Right renal cortex interstitium (tissue), 3 donors: ENCODE data around the gene SSR4. TPM values are rescaled to one million over a fixed set of nuclear protein-coding genes. Genes with fewer than 3 reads are reported as not detected.
"Not testable (repeated sequence)": the region's sequence is repeated elsewhere in the genome, so short reads cannot be mapped to it uniquely, and the experiment has no call there.

Experiments
- DNase-seq, 3 donors: peaks; one replicate each; pipeline ENCODE4 v3.0.0-alpha.2; 2013; ENCODE audit warnings: low read depth in 3 of 3, low spot score in 2 of 3
- polyA plus RNA-seq, 3 donors: library from polyadenylated mRNA; unstranded; fragments of 120-200 nt; gene quantifications; one replicate each; pipeline ENCODE4 v1.2.1, GENCODE V29; 2013; ENCODE audit not compliant: insufficient read length in 3 of 3

Gene SSR4
- polyA plus RNA-seq, 3 donors: 135 to 164 (median 160) TPM

DNA sequence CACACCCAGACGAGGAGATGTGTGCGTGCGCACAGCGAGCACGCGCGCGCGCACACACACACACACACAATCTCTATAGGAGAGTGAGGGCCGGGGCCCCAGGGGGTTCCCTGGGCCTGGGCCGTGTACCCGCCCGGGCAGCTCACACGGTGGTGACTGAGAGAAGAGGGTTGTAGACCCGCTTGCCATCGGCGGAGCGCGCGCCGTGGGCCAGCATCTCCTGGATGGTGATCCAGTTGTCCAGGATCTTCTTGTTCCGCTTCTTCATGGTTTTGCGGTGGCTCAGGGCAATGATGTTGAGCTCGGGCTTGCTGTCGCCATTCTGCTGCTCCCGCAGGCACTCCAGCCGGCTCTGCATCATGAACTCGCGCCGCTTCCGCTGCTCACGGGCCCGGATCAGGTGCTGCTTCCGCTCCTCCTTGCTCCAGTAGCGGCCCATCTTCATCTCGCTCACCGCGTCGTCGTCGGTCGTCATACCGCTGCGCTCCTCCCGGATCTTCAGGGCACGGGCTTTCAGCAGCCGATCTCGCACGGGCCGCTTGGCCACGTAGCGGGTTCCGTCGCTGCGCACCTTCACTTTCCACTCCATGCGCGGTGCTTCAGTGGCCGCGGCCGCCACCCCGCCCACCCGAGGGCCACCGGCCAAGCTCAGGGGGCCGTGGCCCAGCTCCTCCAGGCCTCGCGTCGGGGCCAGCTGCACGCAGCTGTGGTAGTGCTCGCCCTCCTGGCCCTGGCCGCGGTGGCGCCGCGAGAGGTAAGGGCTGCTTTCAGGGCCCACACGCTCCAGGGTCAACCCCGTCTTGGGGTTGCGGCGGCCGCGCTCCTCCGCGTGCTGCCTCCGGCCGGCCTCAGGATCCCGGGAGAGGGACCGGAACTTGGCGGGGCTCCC is 9.0 kb downstream of the SSR4 start:
- DNase-seq: no peak

- no peak for DNase-seq
Measured at GRCh38 chrX:153804100-153804595, 9.7 kb downstream of the SSR4 start.

DNA sequence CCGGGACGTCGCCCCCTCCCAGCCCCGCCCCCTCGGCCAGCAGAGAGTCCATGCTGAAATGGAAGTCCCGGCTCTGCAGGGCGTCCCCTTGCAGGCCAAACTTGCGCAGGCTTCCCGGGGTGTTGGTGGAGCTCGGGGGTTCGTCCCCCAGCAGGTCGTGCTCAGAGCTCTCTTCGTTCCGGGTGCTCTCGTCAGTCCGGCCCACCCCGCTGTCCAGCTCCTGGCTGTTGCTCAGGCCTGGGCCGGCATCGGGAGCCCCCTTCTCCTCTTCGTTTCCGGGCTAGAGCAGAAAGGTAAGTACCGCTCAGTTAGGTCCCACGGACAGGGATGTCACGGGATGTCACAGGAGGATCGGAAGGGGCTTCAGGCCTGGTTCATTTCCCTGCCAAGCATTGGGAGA is 10.2 kb downstream of the SSR4 start:
- DNase-seq: no peak

GRCh38 chrX:153805436-153805835 is 11.0 kb downstream of the SSR4 start:
- no peak for DNase-seq

DNA sequence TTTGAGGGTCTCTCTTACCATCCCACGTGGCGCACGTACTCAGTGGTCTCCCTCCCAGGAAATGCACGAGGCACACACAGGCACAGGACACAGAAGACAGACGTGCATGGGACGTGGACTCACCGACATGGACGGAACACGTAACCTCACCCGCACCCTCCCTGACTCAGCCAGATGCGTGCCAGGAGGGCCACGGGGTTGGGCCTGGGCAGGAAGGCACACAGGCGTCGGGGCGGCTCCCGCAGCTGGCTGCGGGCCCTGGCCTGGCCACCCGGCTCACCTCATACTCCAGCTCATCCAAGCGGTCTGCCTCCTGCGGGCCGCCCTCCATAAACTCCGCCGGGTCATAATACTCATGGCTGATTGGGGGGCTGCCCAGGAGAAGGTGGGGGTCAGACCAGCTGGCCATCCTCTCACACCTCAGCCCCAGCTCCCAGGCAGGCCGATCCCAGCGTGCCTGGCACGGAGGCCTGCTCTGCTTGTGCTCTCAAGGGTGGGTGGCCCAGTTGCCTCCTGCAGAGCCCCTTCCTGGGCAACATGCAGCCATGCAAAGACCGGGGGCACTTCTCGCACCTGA is 12.6 kb downstream of the SSR4 start:
- DNase-seq: no peak

DNA sequence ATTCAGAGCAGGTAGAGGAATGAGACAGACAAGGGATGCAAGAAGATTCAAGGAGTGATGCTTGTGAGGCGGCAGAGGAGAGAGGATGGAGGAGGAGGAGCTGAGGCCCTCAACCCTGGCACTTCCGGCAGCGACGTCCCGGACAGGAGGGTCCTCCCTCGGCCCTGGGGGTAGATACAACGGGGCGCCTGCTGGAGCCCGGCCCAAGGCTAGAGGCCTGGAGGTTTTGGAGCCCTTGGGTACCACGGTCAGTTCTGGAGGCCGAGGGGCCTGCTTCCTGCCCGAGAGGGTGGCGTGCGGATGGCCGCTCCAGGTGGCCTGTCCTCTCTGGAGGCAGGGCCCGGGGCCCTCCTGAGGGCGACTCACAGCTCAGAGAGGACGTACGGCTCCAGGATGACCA is 13.5 kb downstream of the SSR4 start:
- no peak for DNase-seq

DNA sequence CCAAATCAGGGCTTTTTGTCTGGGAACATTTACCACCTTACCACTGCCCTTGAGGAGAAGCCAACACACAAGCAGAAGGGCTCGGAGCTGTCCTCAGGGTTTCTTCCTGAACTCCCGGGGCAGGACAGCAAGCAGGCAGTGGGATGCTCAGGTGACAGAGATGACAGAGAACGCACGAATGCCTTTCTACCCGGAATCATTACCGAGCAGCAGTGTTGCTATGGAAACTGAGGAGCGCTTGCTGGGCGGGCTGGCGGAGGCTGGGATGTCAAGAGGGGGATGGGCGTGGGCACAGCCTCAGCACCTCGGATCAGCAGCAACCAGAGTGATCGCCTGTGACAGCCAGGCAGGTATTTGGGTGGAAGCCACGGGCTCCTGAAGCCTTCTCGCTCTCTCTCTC is 17.8 kb downstream of the SSR4 start:
- DNase-seq: no peak

GRCh38 chrX:153813161-153813560 is 18.7 kb downstream of the SSR4 start:
- DNase-seq: no peak

DNA sequence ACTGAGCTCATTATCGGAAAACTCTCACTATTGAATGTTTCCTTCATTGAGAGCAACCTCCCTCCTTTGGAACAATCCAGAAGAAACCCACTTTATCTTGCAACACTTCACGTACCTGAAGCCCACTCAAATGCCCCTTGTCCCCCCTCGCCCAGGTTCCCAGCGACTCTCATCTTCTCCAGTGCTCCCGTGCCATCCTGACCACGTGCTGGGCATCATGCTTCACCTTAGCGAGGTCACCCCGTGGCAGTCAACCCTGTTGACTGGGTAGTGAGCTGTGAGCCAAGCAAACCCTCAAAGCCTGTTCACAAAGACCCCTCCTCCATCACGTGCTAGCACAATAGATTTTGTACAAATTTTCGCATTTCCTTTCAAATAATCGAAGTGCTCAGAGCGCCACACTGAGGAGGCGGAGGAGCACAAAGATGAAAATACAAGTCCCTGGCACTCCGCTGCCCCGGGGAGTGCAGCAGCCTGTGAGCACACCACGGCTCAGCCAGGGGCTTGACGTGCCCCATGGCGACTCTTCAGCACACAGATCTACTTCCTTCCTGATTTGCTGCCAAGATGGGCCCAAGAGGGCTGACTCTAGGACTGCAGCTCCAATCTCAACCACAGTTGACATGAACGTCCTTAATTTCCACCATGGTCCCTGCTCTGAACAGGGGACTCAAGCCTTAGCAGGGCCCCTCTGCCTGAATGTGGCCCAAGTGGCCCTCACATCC is 20.3 kb downstream of the SSR4 start:
- no peak for DNase-seq

- DNase-seq: no peak
Measured at GRCh38 chrX:153816831-153817690, 22.6 kb downstream of the SSR4 start.

DNA sequence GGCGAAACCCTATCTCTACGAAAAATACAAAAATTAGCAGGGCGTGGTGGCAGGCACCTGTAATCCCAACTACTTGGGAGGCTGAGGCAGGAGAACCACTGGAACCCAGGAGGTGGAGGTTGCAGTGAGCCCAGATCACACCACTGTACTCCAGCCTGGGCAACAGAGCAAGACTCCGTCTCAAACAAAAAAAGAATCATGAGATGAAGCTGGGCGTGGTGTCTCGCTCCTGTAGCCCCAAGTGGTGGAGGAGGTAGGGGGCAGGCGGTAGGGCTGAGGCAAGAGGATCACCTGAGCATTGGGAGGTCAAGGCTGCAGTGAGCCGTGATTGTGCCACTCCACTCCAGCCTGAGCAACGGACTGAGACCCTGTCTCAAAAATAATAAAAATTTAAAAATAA is 23.6 kb downstream of the SSR4 start:
- DNase-seq: not testable (repeated sequence)

DNA sequence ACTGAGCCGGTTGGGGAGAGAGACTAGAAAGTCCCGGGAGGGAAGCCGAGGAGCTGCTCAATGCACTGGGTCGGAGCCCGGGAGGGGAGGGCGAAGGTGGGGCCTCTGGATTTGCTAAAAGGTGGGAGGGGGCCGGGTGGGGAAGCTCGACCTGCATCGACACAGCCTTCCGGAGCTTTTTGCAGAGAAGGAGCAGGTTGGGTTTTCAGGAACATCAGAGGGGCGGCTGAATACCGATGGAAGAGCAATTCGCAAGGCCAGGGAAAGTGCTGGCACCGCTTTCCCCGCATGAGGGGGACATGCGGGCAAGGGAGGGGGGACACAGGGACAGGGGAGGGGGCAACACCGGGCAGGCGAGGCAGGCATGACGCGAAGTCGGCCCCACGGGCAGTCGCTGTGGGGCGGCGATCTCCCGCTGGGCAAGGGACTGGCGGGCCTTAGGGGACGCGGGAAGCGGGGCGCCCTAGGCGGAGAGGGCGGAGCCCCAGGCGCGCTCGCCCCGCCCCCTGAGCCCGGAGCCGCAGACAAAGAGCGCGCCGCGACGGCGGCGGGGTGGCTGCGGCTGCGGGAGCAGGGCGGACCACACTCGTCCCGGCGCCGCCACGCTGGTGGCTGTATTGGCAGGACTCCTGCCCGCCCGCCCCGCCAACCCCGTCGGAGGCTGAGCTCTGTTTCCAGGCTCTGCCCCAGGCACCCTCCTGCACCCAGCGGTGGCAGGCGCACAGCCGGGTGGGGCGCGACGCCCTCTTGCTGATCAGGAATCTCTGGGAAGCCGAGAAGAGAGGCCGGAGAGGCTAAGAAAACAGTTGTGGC is 24.3 kb downstream of the SSR4 start:
- no peak for DNase-seq

GRCh38 chrX:153819384-153820040 is 25.0 kb downstream of the SSR4 start:
- DNase-seq: no peak

DNA sequence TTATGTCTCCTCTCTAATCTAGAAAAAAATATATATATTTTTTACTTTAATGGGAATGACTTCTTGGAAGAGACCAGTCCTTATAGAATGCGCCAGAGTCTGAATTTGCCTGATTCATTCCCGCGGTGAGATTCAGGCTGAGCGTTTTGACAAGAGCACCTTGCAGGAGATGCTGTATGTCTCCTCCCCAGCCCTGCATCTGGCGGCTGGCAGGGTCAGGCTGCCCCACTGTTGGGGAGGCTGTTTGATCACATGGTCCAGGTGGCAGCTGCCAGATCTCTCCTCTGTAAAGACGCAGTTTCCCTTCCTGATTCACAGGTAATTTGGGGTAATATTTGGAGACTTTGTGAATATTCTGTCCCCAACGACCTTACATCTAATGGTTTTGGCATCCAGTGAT is 26.1 kb downstream of the SSR4 start:
- no peak for DNase-seq

DNA sequence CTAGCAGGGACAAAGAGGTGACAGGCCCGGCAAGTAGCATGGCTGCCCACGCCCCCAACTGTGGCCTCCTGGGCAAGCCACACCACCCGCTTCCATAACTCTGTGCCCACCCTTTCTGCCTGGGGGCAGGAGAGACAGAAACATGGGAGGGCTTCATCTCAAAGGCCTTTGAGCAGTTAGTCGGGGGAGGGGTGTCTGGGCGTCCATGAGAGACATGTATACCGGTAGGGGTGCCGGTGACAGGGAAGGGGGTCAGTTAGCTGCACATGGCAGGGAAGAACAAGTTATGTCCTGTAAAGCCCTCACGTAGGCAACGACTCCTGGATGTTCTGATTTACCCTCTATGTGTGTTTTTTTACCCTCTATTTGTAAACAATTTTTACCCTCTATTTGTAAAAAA is 26.6 kb downstream of the SSR4 start:
- DNase-seq: no peak

- no peak for DNase-seq
Measured at GRCh38 chrX:153824348-153824747, 29.9 kb downstream of the SSR4 start.

DNA sequence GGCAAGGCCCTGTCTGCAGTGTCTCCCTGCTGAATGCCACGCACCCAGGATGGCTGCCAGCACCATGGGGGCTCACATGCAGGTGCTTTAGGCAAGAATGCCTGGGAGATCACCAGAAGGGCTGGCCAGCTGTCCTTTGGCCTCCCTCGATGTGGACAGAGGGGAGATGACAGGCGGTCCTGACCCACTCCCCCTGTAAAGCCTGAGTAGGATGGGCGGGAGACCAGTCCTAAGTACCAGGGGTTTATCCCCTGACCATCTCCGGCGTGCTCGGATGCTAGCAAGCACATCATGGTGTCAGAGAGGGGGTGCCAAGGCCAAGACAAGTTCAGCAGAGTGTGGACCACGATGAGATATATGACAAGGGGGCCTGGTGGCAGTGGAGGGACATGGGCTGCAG is 30.6 kb downstream of the SSR4 start:
- DNase-seq: no peak

- DNase-seq: no peak
Measured at GRCh38 chrX:153827016-153827415, 32.5 kb downstream of the SSR4 start.

DNA sequence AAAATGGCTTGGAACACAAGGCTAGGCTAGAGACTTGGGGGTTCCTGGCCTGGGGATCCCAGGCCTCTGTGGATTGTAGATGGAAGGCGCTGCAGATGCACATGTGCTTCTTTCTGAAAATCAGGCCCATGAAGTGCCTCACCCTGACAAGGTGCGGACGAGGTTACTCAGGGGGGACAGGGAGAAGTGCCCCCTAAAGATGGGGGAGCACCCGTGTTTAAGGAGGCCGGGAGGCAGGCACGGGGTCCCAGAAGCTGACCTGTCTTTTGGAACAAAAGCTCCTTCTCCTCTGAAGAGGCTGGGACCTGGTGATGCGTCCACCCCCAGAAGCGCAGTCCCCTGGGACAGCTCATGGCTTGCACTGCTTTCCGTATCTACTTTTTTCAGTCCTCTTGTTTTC is 33.4 kb downstream of the SSR4 start:
- DNase-seq: no peak
